Left lung (tissue), 10 donors: ENCODE results near the gene SLC25A25. TPM values are rescaled to one million over a fixed set of nuclear protein-coding genes. Genes with fewer than 3 reads are reported as not detected.
"Not testable (repeated sequence)": the region's sequence is repeated elsewhere in the genome, so short reads cannot be mapped to it uniquely, and the experiment has no call there.

Source experiments
- ATAC-seq: fragments of 200-7000 bp; cut with Tn5 transposase; one replicate; pipeline ENCODE4 v1.9.1; 2020; ENCODE audit warnings: moderate library complexity
- DNase-seq, 4 donors: peaks; one replicate each; pipeline ENCODE4 v3.0.0-alpha.2; 2013 to 2020
- H3K27ac ChIP-seq, 2 donors: fragments of 200-600 bp; sonication (generic) in 1 of 2; one replicate each; pipeline versions ENCODE4 v1.5.0 to v1.8.0; 2020 to 2021
- H3K27me3 ChIP-seq, 2 donors: fragments of 200-600 bp; sonication (generic) in 1 of 2; one replicate each; pipeline versions ENCODE4 v1.5.0 to v1.8.0; 2020 to 2021
- H3K36me3 ChIP-seq, 2 donors: fragments of 200-600 bp; sonication (generic) in 1 of 2; one replicate each; pipeline versions ENCODE4 v1.5.0 to v1.8.0; 2020 to 2021
- H3K4me1 ChIP-seq, 2 donors: fragments of 200-600 bp; one replicate each; pipeline ENCODE4 v1.8.0; 2021
- H3K4me3 ChIP-seq, 2 donors: fragments of 200-600 bp; sonication (generic) in 1 of 2; one replicate each; pipeline versions ENCODE4 v1.5.0 to v1.8.0; 2020 to 2021; ENCODE audit warnings: mild to moderate bottlenecking in 1 of 2
- H3K9me3 ChIP-seq, 2 donors: fragments of 200-600 bp; sonication (generic) in 1 of 2; one replicate each; pipeline versions ENCODE4 v1.5.0 to v1.8.0; 2020 to 2021
- CTCF ChIP-seq, 2 donors: fragments of 200-600 bp; sonication (generic) in 1 of 2; IDR thresholded peaks; one replicate each; pipeline versions ENCODE4 v1.5.0 to v1.8.0; 2021; ENCODE audit warnings: antibody characterized with exemption in 2 of 2
- intact Hi-C, 2 donors: fragments of 100-400 bp; cut with DNase I; formaldehyde crosslinking; loops; one replicate each; pipeline versions ENCODE4 v1.11.2 to v1.14.2; 2022
- polyA plus RNA-seq, 6 donors: library from polyadenylated mRNA; unstranded; fragments of 120-200 nt; gene quantifications; one replicate each; pipeline ENCODE4 v1.2.1, GENCODE V29; 2013; ENCODE audit not compliant: insufficient read length in 6 of 6
- total RNA-seq, 2 donors: library from RNA; stranded (reverse); fragmentation: NEBNext Ultra II Directional; extraction: Animal tissue kit (Norgen Biotek cat#: 25700); gene quantifications; one replicate each; pipeline ENCODE4 v1.2.1, GENCODE V29; 2021
- donor health status: DM: no; HTN: yes; CAD: no.
- donor health status: DM: no; HTN: no; CAD: no.

SLC25A25 gene
- total and polyA plus RNA-seq, 8 donors: 9.8 to 21.0 (median 15.4) TPM

DNA sequence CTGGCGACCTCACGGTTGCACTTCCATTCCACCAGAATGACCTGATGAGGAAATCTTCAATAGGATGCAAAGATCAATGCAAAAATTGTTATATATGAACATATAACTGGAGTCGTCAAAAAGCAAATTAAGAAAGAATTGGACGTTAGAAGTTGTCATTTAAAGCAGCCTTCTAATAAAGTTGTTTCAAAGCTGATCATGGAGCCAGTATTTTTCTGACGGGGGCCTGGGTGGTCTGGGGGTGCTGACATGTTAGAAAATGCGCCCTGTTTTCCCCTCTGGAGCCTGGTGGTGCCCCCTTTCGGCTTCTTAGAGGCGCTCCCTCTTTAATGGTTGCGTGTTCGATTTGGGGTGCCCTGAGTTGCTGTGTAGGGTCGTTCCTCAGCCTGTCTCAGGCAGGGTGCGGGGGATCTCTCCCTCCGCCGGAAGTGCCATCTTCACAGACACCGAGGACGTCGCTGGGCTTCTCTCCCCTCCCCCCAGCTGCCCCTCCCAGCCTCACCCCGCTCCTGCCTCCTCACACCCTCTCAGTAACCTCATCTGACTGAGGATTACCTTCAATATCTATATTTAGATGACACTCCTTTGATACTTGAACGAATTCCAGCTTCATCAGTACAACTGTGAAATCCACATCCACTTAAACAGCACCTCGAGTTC lies 41.1 kb downstream of the SLC25A25 start:
- DNase-seq: no peak
- no peak overlapping the region for H3K27ac ChIP-seq
- TF ChIP-seq CTCF (IDR thresholded peaks at IDR 0.05): no peak
- no peaks in the 10 kb centered on the region for H3K27me3 ChIP-seq
- peaks cover 0 to 62% of the 10 kb centered on the region in 2 donors for H3K36me3 ChIP-seq
- peaks cover 0 to 3% of the 10 kb centered on the region in 2 donors for H3K4me1 ChIP-seq
- H3K4me3 ChIP-seq: no peak overlapping the region
- ATAC-seq: no peak
- intact Hi-C loops: no loop called here
- no peaks in the 10 kb centered on the region for H3K9me3 ChIP-seq

- intact Hi-C loops: loop anchor here in 1 of 2 donors (10.0 kb wide), 1 partner anchor 167 kb away; no protein-coding TSS in a partner anchor
- peak in 2 of 4 donors; percentile 6 to 22 for DNase-seq
- not testable (repeated sequence) for H3K4me1 ChIP-seq
Observed at GRCh38 chr9:128111726-128112125, 43.7 kb downstream of the SLC25A25 start.

GRCh38 chr9:128113526-128114325 lies 45.7 kb downstream of the SLC25A25 start:
- Histone ChIP-seq H3K36me3 (peaks cover 0 to 27% of the 10 kb centered on the region in 2 donors), H3K9me3 (no peaks in the 10 kb centered on the region), H3K4me1 (peaks cover 4 to 18% of the 10 kb centered on the region in 2 donors), H3K27ac (no peak overlapping the region), H3K4me3 (no peak overlapping the region), H3K27me3 (no peaks in the 10 kb centered on the region)
- no peak for TF ChIP-seq CTCF (IDR thresholded peaks at IDR 0.05)
- intact Hi-C loops: loop anchor here in 1 of 2 donors (10.0 kb wide), 1 partner anchor 169 kb away; no protein-coding TSS in a partner anchor
- peak in 2 of 4 donors; percentile 24 to 65 for DNase-seq
- ATAC-seq: no peak

More at GRCh38 chr9:128111726-128112125, 43.7 kb downstream of the SLC25A25 start:
- ATAC-seq, H3K27me3 ChIP-seq, H3K9me3 ChIP-seq, H3K4me3 ChIP-seq, H3K27ac ChIP-seq: not testable (repeated sequence)
- peaks cover 0 to 47% of the 10 kb centered on the region in 2 donors for H3K36me3 ChIP-seq

- peak in 2 of 4 donors; percentile 30 to 55 for DNase-seq
- Histone ChIP-seq H3K4me3 (no peak overlapping the region), H3K4me1 (peaks cover 4 to 18% of the 10 kb centered on the region in 2 donors), H3K27me3 (no peaks in the 10 kb centered on the region), H3K27ac (no peak overlapping the region), H3K36me3 (peaks cover 0 to 19% of the 10 kb centered on the region in 2 donors), H3K9me3 (no peaks in the 10 kb centered on the region)
- no peak for ATAC-seq
- no peak for TF ChIP-seq CTCF (IDR thresholded peaks at IDR 0.05)
- intact Hi-C loops: loop anchor here in 1 of 2 donors (10.0 kb wide), 1 partner anchor 170 kb away; no protein-coding TSS in a partner anchor
Observed at GRCh38 chr9:128114326-128115186, 46.5 kb downstream of the SLC25A25 start.
